WERI-Rb-1 (cell line): Measurements from ENCODE around the gene RNU1-1.
"Not testable (repeated sequence)": the region's sequence is repeated elsewhere in the genome, so short reads cannot be mapped to it uniquely, and the experiment has no call there.

Source experiments
- DNase-seq: peaks from one replicate; pipeline ENCODE4 v3.0.0-alpha.2; 2020
- H3K27ac ChIP-seq: fragments of 250-450 bp; sonication (Bioruptor Pico); 2 replicates; pipeline ENCODE4 v1.5.1; 2020; ENCODE audit warnings: mild to moderate bottlenecking, moderate library complexity
- H3K27me3 ChIP-seq: fragments of 250-450 bp; sonication (Bioruptor Pico); 2 replicates; pipeline ENCODE4 v1.5.1; 2021; ENCODE audit warnings: mild to moderate bottlenecking, low read depth, moderate library complexity; ENCODE audit not compliant: insufficient read depth, severe bottlenecking
- H3K36me3 ChIP-seq: fragments of 250-450 bp; sonication (Bioruptor Pico); 2 replicates; pipeline ENCODE4 v1.5.1; 2020; ENCODE audit warnings: mild to moderate bottlenecking, moderate library complexity
- H3K4me3 ChIP-seq: 2 replicates; pipeline ENCODE4 v1.5.1; 2011; ENCODE audit warnings: low read depth, mild to moderate bottlenecking, control low read depth, low read length
- H3K9me3 ChIP-seq: fragments of 250-450 bp; sonication (Bioruptor Pico); 2 replicates; pipeline ENCODE4 v1.5.1; 2021; ENCODE audit warnings: mild to moderate bottlenecking, moderate library complexity; ENCODE audit not compliant: severe bottlenecking
- TF ChIP-seq, protein P1 (sequence below): IDR thresholded peaks from 2 replicates; pipeline ENCODE4 v1.5.1; 2011; ENCODE audit warnings: low read depth, mild to moderate bottlenecking, control low read depth, inconsistent platforms, low read length

RNU1-1 gene

DNA sequence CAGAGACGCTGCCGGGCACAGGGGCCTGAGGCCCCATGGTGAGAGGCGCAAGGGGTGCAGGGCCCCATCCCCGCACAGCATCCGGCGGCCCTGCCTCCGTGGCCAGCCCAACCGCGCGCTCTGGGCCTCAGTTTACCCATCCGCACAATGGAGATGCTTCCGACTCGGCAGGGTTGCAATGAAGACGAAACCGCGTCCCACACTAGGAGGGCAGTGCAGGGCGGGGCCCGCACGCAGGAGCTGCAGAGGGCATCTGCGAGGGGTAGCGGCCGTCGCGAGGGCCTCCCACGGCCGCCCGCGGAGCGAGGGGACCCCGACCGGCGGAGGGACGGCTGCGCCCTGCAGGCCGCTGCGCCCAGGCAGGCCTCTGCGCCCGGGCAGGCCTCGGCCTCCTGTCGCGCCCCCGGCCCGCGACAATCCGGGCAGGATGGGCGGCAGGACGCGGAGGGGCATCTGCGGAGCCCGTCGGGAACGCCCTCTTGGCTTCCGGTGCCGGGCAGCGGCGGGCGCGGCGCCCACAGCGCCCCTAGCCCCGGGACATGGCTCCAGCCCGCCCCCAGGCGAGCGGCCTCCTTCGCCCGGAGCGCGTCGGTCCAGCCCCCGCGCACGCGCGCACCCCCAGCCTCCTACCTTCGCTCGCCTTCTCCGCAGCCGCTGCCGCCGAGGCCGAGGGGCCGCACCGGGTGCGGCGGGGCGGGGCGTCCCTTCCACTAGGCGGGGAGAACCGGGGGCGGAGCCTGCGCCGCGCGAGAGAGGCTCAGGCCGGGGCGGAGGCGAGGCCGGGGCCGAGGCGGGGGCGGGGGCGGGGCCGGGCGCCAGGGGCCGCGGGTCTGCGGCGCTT lies 15.3 kb downstream of the RNU1-1 start:
- Histone ChIP-seq H3K9me3 (no peaks in the 10 kb centered on the region), H3K4me3 (peak overlapping the region; percentile 88), H3K36me3 (no peaks in the 10 kb centered on the region), H3K27me3 (no peaks in the 10 kb centered on the region), H3K27ac (peak overlapping the region; percentile 85)
- TF ChIP-seq, protein P1, sequence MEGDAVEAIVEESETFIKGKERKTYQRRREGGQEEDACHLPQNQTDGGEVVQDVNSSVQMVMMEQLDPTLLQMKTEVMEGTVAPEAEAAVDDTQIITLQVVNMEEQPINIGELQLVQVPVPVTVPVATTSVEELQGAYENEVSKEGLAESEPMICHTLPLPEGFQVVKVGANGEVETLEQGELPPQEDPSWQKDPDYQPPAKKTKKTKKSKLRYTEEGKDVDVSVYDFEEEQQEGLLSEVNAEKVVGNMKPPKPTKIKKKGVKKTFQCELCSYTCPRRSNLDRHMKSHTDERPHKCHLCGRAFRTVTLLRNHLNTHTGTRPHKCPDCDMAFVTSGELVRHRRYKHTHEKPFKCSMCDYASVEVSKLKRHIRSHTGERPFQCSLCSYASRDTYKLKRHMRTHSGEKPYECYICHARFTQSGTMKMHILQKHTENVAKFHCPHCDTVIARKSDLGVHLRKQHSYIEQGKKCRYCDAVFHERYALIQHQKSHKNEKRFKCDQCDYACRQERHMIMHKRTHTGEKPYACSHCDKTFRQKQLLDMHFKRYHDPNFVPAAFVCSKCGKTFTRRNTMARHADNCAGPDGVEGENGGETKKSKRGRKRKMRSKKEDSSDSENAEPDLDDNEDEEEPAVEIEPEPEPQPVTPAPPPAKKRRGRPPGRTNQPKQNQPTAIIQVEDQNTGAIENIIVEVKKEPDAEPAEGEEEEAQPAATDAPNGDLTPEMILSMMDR, result peak; percentile 31
- peak; percentile 94 for DNase-seq

DNA sequence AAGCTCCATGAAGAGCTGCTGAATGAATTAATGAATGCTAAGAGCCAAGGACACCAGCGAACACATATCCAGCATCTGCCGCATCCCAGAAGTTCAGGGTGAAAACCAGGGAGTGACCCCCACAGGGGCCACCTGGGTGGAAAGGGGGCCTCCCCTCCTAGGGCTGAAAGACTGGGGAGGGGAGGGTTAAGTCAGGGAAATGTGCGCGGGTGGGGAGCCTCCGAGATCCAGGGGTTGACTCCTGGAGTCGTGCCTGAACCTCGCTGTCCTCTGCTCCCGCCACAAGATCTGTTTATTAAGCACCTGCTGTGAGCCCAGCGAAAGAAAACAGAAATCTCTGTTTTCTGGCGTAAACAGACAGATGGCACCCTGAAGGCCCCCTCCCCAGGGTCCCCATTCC lies 16.0 kb downstream of the RNU1-1 start:
- H3K36me3 ChIP-seq, H3K27ac ChIP-seq, DNase-seq, H3K9me3 ChIP-seq, H3K27me3 ChIP-seq: not testable (repeated sequence)
- H3K4me3 ChIP-seq, result peak overlapping the region; percentile 71

DNA sequence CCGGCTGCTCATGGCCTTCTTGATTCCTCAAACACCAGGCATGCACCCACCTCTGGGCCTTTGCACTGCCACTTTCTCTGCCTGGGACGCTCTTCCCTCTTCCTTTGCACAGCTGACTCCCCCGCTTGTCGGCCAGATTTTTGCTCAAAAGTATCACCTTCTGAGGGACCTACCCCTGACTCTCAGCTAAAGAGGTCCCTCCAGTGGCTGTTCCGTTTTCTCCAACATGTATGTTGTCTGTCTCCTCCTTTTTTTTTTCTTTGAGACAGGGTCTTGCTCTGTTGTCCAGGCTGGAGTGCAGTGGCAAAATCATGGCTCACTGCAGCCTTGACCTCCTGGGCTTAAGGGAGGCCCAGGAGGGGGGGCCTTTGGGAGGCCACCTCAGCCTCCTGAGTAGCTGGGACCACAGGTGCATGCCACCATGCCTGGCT lies 16.6 kb downstream of the RNU1-1 start:
- not testable (repeated sequence) for H3K27ac ChIP-seq, H3K36me3 ChIP-seq, H3K27me3 ChIP-seq, H3K9me3 ChIP-seq, DNase-seq, H3K4me3 ChIP-seq

DNA sequence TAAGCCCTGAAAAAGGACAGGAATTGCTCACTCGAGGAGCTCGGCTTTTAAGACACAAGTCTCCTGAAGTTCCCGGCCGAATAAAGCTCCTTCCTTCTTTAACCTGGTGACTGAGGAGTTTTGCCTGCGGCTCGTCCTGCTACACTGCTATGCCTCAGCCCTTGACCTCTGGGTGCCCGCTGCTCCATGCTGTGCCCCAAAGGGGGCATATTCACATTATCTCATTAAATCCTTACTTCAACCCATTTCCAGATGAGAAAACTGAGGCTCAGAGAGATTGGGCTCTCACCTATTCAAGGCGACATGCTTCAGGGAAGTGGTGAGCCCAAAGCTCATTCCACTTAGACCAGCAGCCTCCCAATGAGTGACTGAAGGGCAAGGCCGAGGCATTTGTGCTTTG lies 20.4 kb downstream of the RNU1-1 start:
- H3K27me3 ChIP-seq, H3K36me3 ChIP-seq, DNase-seq, H3K4me3 ChIP-seq, H3K27ac ChIP-seq, H3K9me3 ChIP-seq: not testable (repeated sequence)

DNA sequence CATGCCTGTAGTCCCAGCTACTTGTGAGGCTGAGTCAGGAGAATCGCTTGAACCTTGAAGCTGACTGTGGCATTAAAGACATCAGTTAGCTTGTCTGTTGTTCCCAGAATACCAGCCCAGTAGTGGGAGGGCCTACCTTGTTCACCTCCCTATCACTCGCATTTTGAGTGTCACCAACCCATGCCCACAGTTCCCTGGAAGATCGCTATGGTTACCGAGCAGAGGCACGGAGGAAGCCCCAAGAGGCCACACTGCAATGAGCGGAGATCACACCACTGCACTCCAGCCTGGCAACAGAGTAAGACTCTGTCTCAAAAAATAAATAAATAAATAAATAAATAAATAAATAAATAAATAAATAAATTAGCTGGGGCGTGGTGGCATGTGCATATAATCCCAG lies 21.1 kb downstream of the RNU1-1 start:
- not testable (repeated sequence) for H3K27me3 ChIP-seq, DNase-seq, H3K9me3 ChIP-seq, H3K27ac ChIP-seq, H3K4me3 ChIP-seq, H3K36me3 ChIP-seq

DNA sequence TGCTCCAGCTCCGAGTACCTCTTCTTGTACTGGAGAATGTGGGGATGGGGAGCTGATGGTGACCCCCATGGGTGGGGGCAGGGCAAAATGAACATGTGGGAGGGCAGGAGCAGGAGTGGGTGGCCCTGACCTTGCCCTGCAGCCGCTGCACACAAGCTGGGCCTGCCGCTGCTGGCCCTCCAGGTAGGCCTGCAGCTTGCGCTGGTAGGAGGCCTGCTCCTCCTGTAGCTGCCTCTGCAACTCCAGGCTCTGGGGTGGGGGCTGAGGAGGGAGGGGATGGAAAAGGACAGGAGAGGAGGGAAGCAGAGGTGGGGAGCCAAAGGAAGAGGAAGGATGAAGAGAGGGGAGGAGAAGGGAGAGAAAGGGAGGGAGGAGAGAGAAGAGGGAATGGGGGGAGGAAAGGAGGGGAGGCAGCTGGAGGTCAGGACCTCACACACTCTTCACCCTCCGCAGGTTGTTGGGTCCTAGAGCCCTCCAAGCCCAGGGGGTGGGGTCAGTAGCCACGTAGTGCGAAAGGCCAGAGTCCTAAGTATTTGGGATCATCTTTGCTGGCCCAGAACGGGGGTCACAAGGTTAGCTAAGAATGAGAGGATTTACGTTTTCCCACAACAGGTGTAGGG lies 22.9 kb downstream of the RNU1-1 start:
- no peak overlapping the region for H3K27ac ChIP-seq
- no peak overlapping the region for H3K4me3 ChIP-seq
- H3K36me3 ChIP-seq, result peaks cover 4% of the 10 kb centered on the region; the same call in 1 of the 2 replicates
- H3K27me3 ChIP-seq, result no peaks in the 10 kb centered on the region
- H3K9me3 ChIP-seq, result no peaks in the 10 kb centered on the region
- no peak for DNase-seq
- TF ChIP-seq, protein P1, result no peak

DNA sequence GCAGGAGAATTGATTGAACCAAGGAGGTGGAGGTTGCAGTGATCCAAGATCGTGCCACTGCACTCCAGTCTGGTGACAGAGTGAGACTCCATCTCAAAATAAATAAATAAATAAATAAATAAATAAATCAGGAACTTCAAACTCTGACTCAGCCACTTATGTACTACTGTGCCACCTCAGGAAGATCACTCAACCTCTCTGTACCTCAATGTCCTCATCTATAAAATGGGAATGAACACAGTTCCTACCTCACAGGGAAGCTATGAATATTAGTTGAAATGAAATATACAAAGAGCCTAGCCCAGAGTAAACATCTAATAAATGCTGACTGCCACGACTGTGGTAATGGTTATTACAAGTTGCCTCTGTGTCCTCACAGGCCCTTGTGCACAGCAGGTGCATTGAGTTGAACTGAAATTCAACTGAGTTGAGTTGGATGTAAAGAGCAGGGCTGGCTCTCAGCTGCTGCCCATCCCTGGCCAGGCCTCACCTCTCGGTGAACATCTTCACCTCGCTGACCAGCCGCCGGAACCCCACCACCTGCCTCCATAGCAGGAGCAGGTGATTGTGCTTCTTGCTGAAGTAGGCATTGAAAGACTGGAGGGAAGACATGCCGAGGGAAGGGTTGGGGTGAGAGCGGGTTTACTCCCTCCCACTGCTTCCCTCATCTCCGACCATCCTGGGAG lies 24.7 kb downstream of the RNU1-1 start:
- DNase-seq, H3K27ac ChIP-seq, H3K36me3 ChIP-seq, H3K9me3 ChIP-seq, H3K27me3 ChIP-seq, H3K4me3 ChIP-seq: not testable (repeated sequence)

DNA sequence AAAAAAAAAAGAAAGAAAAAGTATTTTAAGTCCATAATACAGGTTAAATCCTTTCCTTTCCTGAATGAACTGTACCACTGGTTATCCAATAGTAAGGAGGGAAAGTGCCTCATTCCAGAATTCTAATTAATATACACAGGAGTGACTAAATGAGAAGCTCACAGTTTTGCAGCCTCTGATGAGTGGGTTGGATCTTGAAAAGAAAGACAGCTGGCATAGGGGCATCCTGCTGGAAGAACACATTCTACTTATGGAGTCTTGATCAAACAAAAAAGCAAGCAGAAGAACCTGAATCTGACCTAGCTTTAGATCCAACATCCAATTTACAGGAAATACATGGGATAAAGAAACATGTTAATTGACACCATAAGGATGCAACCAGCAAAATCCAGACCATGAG lies 27.1 kb downstream of the RNU1-1 start:
- not testable (repeated sequence) for H3K9me3 ChIP-seq, H3K27me3 ChIP-seq, H3K36me3 ChIP-seq, H3K4me3 ChIP-seq, DNase-seq, H3K27ac ChIP-seq

DNA sequence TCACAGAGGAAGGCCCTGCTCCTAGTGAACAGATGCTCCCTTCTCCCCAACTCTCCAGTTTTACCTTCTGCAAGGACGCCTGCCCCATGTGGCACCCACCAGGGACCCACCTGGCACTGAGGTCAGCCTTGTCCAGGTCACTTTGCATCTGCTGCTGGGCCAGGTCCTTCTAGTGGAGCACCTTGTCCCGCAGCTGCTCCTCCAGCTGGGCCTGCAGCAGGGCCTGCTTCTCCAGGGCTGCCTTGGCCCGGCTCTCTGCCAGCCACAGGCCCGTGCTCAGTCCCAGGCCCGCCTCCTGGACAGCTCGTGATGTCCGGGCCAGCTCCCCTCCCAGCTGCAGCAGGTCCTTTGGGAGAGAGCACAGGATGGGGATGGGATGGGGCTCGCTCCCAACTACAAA lies 27.8 kb downstream of the RNU1-1 start:
- not testable (repeated sequence) for DNase-seq

More for the DNA sequence above, 27.8 kb downstream of the RNU1-1 start:
- not testable (repeated sequence) for H3K27me3 ChIP-seq, H3K9me3 ChIP-seq, H3K4me3 ChIP-seq, H3K36me3 ChIP-seq, H3K27ac ChIP-seq
